Mesothelial cell of epicardium (in vitro differentiated cells): ENCODE measurements around the gene PFKFB3. TPM values are rescaled to one million over a fixed set of nuclear protein-coding genes. Genes with fewer than 3 reads are reported as not detected.

ENCODE experiments used
- DNase-seq, 2 experiments: peaks; one replicate each; pipeline ENCODE4 v3.0.0; 2021; ENCODE audit warnings: low spot score in 2 of 2; ENCODE audit not compliant: unreplicated experiment in 2 of 2
- H3K27ac Mint-ChIP-seq: 2 replicates; pipeline ENCODE4 v1.8.0; 2021; ENCODE audit warnings: mixed read lengths
- H3K27me3 Mint-ChIP-seq: 2 replicates; pipeline ENCODE4 v1.8.0; 2021; ENCODE audit warnings: low read depth, mixed read lengths
- H3K36me3 Mint-ChIP-seq: 2 replicates; pipeline ENCODE4 v1.8.0; 2021; ENCODE audit warnings: mixed read lengths
- H3K4me1 Mint-ChIP-seq: 2 replicates; pipeline ENCODE4 v1.8.0; 2021; ENCODE audit warnings: mixed read lengths
- H3K4me3 Mint-ChIP-seq: 2 replicates; pipeline ENCODE4 v1.8.0; 2021; ENCODE audit warnings: mild to moderate bottlenecking, moderate library complexity, mixed read lengths
- H3K9me3 Mint-ChIP-seq: 2 replicates; pipeline ENCODE4 v1.8.0; 2021; ENCODE audit warnings: mixed read lengths
- total RNA-seq: library from RNA; stranded (reverse); gene quantifications from 3 replicates; pipeline ENCODE4 v1.2.1, GENCODE V29; 2021
- TF ChIP-seq, protein P1 (sequence below): fragments of 200-600 bp; sonication (generic); IDR thresholded peaks from one replicate; pipeline ENCODE4 v1.5.0; 2021; ENCODE audit warnings: antibody characterized with exemption; ENCODE audit not compliant: unreplicated experiment

Gene PFKFB3
- total RNA-seq, 1 donor from 2014 or later = 51.5 TPM

DNA sequence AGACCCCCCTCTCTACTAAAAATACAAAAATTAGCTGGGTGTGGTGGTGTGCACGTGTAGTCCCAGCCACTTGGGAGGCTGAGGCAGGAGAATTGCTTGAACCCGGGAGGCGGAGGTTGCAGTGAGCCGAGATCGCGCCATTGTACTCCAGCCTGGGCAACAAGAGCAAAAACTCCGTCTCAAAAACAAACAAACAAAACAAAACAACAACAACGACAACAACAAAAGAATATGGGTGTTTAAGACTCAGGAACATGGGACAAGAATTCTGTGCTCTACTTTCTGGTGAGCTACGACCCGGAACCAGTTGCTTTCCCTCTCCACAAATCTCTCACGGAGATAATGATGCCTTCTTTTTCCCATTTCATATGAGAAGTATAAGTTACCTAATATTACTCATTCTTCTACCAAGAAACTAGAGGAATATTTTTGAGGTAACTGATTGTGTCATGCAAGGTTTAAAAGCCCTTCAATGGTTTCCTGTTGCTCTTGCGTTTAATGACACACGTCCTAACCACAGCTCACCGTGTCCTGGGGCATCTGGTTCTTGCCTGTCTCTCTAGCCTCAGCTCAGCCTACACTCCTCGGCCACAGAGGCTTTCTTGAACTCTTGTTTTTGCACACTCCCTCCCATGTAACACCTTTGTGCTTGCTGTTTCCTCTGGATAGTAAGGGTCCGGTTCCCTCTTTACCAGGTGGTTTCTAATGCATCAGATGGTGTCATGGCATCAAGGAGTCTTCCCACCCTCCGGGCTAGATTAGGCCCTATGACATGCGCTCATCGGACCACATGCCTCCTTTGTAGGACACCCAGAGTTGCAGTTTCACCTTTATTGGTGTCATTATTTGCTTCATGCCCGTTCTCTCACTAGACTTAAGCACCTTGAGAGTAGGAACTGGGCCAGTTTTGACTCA is 67.5 kb downstream of the PFKFB3 start:
- Mint-ChIP-seq H3K27me3 (no peaks in the 10 kb centered on the region), H3K9me3 (no peaks in the 10 kb centered on the region), H3K4me1 (peaks cover 6% of the 10 kb centered on the region), H3K27ac (no peak overlapping the region), H3K36me3 (no peaks in the 10 kb centered on the region), H3K4me3 (no peak overlapping the region)
- TF ChIP-seq, protein P1, sequence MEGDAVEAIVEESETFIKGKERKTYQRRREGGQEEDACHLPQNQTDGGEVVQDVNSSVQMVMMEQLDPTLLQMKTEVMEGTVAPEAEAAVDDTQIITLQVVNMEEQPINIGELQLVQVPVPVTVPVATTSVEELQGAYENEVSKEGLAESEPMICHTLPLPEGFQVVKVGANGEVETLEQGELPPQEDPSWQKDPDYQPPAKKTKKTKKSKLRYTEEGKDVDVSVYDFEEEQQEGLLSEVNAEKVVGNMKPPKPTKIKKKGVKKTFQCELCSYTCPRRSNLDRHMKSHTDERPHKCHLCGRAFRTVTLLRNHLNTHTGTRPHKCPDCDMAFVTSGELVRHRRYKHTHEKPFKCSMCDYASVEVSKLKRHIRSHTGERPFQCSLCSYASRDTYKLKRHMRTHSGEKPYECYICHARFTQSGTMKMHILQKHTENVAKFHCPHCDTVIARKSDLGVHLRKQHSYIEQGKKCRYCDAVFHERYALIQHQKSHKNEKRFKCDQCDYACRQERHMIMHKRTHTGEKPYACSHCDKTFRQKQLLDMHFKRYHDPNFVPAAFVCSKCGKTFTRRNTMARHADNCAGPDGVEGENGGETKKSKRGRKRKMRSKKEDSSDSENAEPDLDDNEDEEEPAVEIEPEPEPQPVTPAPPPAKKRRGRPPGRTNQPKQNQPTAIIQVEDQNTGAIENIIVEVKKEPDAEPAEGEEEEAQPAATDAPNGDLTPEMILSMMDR = no peak
- DNase-seq = no peak

DNA sequence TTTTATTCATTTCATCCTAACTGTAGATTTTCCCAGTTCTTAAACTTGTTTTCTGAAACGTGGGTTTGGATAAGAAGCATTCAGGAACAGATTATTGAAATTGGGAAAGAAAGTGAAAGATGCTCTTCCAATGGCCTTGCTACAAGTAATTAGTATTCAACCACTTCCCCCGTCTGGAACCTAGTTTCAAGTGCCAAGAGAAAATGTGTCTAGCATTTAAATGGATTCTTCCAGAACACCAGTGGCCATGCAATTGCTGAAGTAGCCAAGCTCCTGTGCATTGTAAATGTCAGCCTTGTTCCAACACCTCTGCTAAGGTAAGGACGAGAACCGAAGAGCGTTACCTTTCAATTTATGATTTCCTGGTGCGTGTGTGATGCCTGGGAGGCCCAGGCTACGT is 68.2 kb downstream of the PFKFB3 start:
- TF ChIP-seq, protein P1 = no peak
- no peak overlapping the region for H3K27ac Mint-ChIP-seq
- no peaks in the 10 kb centered on the region for H3K9me3 Mint-ChIP-seq
- H3K4me3 Mint-ChIP-seq = no peak overlapping the region
- H3K4me1 Mint-ChIP-seq = peaks cover 6% of the 10 kb centered on the region
- H3K27me3 Mint-ChIP-seq = no peaks in the 10 kb centered on the region
- no peaks in the 10 kb centered on the region for H3K36me3 Mint-ChIP-seq
- DNase-seq = no peak

DNA sequence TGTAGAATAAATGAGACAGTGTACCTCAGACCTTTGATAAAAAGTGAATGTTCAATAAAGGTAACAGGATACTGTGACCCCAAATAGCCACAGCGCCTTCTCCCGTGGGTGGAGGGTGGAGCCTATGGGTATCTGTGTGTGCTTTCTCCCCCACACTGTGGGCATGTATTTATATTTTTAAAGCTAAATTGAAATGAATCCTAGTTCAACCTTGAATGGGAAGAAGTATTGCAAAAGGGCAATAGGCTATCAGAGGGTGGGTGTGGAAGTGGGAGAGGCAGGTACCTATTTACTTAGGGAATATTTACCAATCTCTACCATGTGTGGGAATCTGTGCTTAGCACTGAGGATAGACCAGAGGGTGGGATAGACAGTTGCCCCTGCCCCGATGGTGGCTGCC is 68.9 kb downstream of the PFKFB3 start:
- H3K4me3 Mint-ChIP-seq = no peak overlapping the region
- no peak overlapping the region for H3K27ac Mint-ChIP-seq
- no peaks in the 10 kb centered on the region for H3K27me3 Mint-ChIP-seq
- no peak for DNase-seq
- TF ChIP-seq, protein P1 = no peak
- no peaks in the 10 kb centered on the region for H3K9me3 Mint-ChIP-seq
- no peaks in the 10 kb centered on the region for H3K36me3 Mint-ChIP-seq
- peaks cover 6% of the 10 kb centered on the region for H3K4me1 Mint-ChIP-seq

DNA sequence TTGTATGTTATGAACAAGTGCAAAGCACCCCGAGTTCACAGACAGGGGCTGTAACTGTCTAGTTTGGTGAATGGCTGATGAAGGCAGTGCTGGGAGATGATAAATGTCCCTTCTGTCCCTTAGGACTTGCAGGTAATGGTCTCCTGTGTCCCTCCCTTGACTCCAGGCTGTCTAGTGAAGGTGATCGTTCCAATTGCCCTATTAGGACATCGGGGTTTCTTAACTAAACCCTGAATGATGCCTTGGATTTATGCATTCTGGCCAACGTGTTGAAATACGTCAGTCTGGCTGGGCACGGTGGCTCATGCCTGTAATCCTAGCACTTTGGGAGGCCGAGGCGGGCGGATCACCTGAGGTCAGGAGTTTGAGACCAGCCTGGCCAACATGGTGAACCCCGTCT is 69.4 kb downstream of the PFKFB3 start:
- DNase-seq = no peak
- H3K27ac Mint-ChIP-seq = no peak overlapping the region
- TF ChIP-seq, protein P1 = no peak
- no peaks in the 10 kb centered on the region for H3K27me3 Mint-ChIP-seq
- no peaks in the 10 kb centered on the region for H3K9me3 Mint-ChIP-seq
- H3K4me3 Mint-ChIP-seq = no peak overlapping the region
- H3K36me3 Mint-ChIP-seq = no peaks in the 10 kb centered on the region
- H3K4me1 Mint-ChIP-seq = peaks cover 6% of the 10 kb centered on the region

DNA sequence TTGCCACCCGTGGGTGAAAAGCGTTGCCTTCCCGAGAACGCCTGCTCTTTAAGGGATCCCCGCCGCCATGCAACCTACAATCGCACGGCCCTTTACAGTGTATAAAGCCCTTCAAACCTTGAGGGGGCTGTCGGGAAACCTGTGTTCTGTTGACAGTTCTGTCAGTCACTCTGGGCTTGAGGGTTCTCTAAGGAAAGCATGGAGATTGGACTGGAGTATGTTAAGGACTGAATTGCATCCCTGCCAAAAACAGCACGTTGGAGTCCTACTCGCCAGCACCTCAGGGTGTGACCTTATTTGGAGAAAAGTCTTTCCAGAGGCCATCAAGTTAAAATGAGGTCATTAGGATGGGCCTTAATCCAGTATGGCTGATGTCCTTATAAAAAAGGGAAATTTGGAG is 70.6 kb downstream of the PFKFB3 start:
- TF ChIP-seq, protein P1 = no peak
- Mint-ChIP-seq H3K36me3 (peaks cover 2% of the 10 kb centered on the region), H3K9me3 (peaks cover 4% of the 10 kb centered on the region), H3K4me3 (no peak overlapping the region), H3K4me1 (peaks cover 3% of the 10 kb centered on the region), H3K27ac (no peak overlapping the region), H3K27me3 (no peaks in the 10 kb centered on the region)
- no peak for DNase-seq
